NT2/D1 (cell line): ENCODE data around the gene CALU.

ENCODE experiments used
- SUZ12 ChIP-seq: IDR thresholded peaks from 2 replicates; pipeline ENCODE4 v1.6.1; 2011; ENCODE audit not compliant: insufficient read length, insufficient read depth; ENCODE audit errors: extremely low read depth
- YY1 ChIP-seq: IDR thresholded peaks from 2 replicates; pipeline ENCODE4 v1.6.1; 2011; ENCODE audit not compliant: insufficient read length, insufficient read depth
- ZNF274 ChIP-seq: IDR thresholded peaks from 2 replicates; pipeline ENCODE4 v1.6.1; 2011; ENCODE audit warnings: mild to moderate bottlenecking, low read depth, low read length

GRCh38 chr7:128799451-128799850, 60.3 kb downstream of the CALU start:
- TF ChIP-seq SUZ12 (no peak), ZNF274 (no peak), YY1 (no peak)
